ENCODE results near the gene CUBN.

The CUBN gene

DNA sequence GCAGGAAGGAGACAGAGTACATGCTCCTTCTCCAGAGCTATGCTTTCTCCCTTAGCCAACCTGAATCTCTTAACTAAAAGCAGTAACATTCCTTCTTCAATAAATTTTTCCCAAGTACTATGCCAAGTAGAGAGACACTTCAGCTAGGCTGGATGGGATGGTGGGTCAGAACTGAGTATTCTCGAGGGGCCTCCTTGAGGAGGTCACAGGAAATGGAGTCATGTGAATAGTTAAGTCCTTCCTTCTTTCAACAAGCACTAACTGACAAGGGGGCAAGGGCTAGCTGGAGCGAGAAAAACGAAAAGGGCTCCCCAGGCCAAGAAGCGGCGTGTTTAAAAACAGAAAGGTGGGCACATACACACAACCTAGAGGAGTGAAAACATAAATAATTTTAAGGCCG lies 317.8 kb downstream of the CUBN start (continued):
- TF ChIP-seq, protein P1, sequence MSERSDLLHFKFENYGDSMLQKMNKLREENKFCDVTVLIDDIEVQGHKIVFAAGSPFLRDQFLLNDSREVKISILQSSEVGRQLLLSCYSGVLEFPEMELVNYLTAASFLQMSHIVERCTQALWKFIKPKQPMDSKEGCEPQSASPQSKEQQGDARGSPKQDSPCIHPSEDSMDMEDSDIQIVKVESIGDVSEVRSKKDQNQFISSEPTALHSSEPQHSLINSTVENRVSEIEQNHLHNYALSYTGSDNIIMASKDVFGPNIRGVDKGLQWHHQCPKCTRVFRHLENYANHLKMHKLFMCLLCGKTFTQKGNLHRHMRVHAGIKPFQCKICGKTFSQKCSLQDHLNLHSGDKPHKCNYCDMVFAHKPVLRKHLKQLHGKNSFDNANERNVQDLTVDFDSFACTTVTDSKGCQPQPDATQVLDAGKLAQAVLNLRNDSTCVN (tag by site-specific recombination; optimal IDR thresholded peaks at IDR 0.05), result no peak
- TF ChIP-seq ZNF426 (tag by site-specific recombination; IDR thresholded peaks at IDR 0.05), result no peak
- TF ChIP-seq, protein P2, sequence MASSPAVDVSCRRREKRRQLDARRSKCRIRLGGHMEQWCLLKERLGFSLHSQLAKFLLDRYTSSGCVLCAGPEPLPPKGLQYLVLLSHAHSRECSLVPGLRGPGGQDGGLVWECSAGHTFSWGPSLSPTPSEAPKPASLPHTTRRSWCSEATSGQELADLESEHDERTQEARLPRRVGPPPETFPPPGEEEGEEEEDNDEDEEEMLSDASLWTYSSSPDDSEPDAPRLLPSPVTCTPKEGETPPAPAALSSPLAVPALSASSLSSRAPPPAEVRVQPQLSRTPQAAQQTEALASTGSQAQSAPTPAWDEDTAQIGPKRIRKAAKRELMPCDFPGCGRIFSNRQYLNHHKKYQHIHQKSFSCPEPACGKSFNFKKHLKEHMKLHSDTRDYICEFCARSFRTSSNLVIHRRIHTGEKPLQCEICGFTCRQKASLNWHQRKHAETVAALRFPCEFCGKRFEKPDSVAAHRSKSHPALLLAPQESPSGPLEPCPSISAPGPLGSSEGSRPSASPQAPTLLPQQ (tag by site-specific recombination; IDR thresholded peaks at IDR 0.05), result no peak
- TF ChIP-seq FEZF1 (tag by site-specific recombination; IDR thresholded peaks at IDR 0.05), result no peak
- no peak for TF ChIP-seq ZNF571 (tag by site-specific recombination; IDR thresholded peaks at IDR 0.05)
- TF ChIP-seq, protein P3, sequence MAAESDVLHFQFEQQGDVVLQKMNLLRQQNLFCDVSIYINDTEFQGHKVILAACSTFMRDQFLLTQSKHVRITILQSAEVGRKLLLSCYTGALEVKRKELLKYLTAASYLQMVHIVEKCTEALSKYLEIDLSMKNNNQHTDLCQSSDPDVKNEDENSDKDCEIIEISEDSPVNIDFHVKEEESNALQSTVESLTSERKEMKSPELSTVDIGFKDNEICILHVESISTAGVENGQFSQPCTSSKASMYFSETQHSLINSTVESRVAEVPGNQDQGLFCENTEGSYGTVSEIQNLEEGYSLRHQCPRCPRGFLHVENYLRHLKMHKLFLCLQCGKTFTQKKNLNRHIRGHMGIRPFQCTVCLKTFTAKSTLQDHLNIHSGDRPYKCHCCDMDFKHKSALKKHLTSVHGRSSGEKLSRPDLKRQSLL (tag by site-specific recombination; IDR thresholded peaks at IDR 0.05), result no peak
- TF ChIP-seq, protein P4, sequence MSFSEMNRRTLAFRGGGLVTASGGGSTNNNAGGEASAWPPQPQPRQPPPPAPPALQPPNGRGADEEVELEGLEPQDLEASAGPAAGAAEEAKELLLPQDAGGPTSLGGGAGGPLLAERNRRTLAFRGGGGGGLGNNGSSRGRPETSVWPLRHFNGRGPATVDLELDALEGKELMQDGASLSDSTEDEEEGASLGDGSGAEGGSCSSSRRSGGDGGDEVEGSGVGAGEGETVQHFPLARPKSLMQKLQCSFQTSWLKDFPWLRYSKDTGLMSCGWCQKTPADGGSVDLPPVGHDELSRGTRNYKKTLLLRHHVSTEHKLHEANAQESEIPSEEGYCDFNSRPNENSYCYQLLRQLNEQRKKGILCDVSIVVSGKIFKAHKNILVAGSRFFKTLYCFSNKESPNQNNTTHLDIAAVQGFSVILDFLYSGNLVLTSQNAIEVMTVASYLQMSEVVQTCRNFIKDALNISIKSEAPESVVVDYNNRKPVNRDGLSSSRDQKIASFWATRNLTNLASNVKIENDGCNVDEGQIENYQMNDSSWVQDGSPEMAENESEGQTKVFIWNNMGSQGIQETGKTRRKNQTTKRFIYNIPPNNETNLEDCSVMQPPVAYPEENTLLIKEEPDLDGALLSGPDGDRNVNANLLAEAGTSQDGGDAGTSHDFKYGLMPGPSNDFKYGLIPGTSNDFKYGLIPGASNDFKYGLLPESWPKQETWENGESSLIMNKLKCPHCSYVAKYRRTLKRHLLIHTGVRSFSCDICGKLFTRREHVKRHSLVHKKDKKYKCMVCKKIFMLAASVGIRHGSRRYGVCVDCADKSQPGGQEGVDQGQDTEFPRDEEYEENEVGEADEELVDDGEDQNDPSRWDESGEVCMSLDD (tag by site-specific recombination; IDR thresholded peaks at IDR 0.05), result no peak
- TF ChIP-seq YY1 (tag by site-specific recombination; IDR thresholded peaks at IDR 0.05), result no peak
- TF ChIP-seq ZFP69B (tag by site-specific recombination; IDR thresholded peaks at IDR 0.05), result no peak
- TF ChIP-seq ZNF76 (tag by site-specific recombination; IDR thresholded peaks at IDR 0.05; ENCODE audit: borderline replicate concordance, low read depth), result no peak
- no peak for TF ChIP-seq ZSCAN30 (tag by site-specific recombination; IDR thresholded peaks at IDR 0.05)
- TF ChIP-seq, protein P5, sequence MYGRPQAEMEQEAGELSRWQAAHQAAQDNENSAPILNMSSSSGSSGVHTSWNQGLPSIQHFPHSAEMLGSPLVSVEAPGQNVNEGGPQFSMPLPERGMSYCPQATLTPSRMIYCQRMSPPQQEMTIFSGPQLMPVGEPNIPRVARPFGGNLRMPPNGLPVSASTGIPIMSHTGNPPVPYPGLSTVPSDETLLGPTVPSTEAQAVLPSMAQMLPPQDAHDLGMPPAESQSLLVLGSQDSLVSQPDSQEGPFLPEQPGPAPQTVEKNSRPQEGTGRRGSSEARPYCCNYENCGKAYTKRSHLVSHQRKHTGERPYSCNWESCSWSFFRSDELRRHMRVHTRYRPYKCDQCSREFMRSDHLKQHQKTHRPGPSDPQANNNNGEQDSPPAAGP (tag by site-specific recombination; IDR thresholded peaks at IDR 0.05), result no peak
- no peak for TF ChIP-seq REPIN1 (tag by site-specific recombination; IDR thresholded peaks at IDR 0.05; ENCODE audit: low read depth)
- no peak for TF ChIP-seq ZNF37A (tag by site-specific recombination; IDR thresholded peaks at IDR 0.05)
- TF ChIP-seq SCRT1 (tag by site-specific recombination; IDR thresholded peaks at IDR 0.05; ENCODE audit: borderline replicate concordance), result no peak
- TF ChIP-seq ZNF184 (tag by site-specific recombination; IDR thresholded peaks at IDR 0.05), result no peak

DNA sequence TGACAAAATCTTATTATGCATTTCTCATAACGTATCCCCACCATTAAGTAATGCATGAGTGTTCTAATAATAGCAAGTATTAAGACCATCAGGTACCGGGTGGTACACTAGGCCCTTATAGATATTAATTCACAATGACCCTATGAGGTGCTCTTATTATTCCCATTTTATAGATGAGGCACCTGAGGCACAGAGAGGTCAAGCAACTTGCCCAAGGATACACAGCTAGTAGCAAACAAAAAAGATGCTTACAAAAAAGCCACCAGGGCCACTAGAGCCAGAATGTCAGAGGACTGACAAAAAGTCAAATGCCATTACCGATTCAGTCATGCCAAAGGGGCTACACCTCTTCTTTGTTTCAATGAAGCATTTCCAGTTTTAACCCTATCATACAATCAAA lies 318.3 kb downstream of the CUBN start:
- no peak overlapping the region for H3K4me3 ChIP-seq (ENCODE audit: low read depth, low read length)

More for the DNA sequence above, 318.3 kb downstream of the CUBN start:
- no peak overlapping the region for H3K27ac ChIP-seq (ENCODE audit: extremely low read depth, low read depth, low read length)
- no peaks in the 10 kb centered on the region; a peak in 1 of 3 replicates for H3K36me3 ChIP-seq (ENCODE audit: control insufficient read depth in 2 of 2, insufficient read depth in 1 of 2, low read length in 2 of 2)
- no peaks in the 10 kb centered on the region for H3K9me3 ChIP-seq (ENCODE audit: control insufficient read depth, insufficient read depth, low read depth, low read length)
- ChIA-PET CTCF (no interaction called here), POLR2A (no interaction called here)
- no peaks in the 10 kb centered on the region for H3K4me1 ChIP-seq (ENCODE audit: control insufficient read depth, insufficient read depth, low read length)
- TF ChIP-seq ZNF768 (tag by site-specific recombination; IDR thresholded peaks at IDR 0.05) (peak; percentile 52; the same call in 1 of the 2 replicates), ZNF174 (tag by site-specific recombination; IDR thresholded peaks at IDR 0.05) (no peak), OVOL3 (tag by site-specific recombination; IDR thresholded peaks at IDR 0.05) (no peak), ZEB2 (tag by site-specific recombination; IDR thresholded peaks at IDR 0.05) (no peak)
